Adrenal gland (tissue), 5 donors: ENCODE measurements around the gene APOA5.

Experiments used
- POLR2A ChIP-seq, 2 donors: fragments of 450-650 bp; IDR thresholded peaks; one replicate each; pipeline ENCODE4 v1.6.1; 2017; ENCODE audit warnings: antibody characterized with exemption in 2 of 2, mild to moderate bottlenecking in 2 of 2, moderate library complexity in 1 of 2
- TF ChIP-seq, protein P1 (sequence below), 6 experiments: fragments of 450-650 bp in 4 of 6; fragments of 200-600 bp in 2 of 6; sonication (generic) in 1 of 6; IDR thresholded peaks; 1 replicate in 5 of 6; 2 replicates in 1 of 6; pipeline versions ENCODE4 v1.5.1 to v1.8.0; 2016 to 2021; ENCODE audit warnings: antibody characterized with exemption in 6 of 6, mild to moderate bottlenecking in 2 of 6, moderate library complexity in 1 of 6
- donor health status: DM: no; HTN: no; CAD: no.

DNA sequence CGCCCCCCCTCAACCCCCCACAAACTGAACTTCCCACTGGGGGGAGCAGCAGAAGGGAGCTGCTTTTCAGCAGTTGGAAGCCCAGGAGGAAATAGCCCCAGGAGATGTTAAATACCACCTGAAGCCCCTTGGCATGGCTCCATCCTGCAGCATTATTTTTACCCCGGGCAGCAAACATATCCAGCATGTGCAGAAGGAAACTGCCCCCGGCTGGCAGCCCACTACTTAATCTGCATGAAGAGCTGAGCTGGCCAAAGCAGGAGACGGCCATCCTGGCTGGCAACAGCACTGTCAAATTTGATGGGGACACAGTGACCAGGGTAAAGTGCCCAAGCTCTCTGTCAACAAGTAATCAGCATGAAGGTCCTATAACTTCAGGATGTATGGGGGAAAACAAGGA lies 50.9 kb downstream of the APOA5 start:
- TF ChIP-seq, protein P1, sequence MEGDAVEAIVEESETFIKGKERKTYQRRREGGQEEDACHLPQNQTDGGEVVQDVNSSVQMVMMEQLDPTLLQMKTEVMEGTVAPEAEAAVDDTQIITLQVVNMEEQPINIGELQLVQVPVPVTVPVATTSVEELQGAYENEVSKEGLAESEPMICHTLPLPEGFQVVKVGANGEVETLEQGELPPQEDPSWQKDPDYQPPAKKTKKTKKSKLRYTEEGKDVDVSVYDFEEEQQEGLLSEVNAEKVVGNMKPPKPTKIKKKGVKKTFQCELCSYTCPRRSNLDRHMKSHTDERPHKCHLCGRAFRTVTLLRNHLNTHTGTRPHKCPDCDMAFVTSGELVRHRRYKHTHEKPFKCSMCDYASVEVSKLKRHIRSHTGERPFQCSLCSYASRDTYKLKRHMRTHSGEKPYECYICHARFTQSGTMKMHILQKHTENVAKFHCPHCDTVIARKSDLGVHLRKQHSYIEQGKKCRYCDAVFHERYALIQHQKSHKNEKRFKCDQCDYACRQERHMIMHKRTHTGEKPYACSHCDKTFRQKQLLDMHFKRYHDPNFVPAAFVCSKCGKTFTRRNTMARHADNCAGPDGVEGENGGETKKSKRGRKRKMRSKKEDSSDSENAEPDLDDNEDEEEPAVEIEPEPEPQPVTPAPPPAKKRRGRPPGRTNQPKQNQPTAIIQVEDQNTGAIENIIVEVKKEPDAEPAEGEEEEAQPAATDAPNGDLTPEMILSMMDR (IDR thresholded peaks at IDR 0.05) = no peak
- no peak for TF ChIP-seq POLR2A (IDR thresholded peaks at IDR 0.05)
